T1000 (cell line): ENCODE results near the gene KATNAL2.

Experiments
- DNase-seq: peaks from one replicate; lab custom pipeline; 2025; ENCODE audit warnings: mixed read lengths; lab: John Stamatoyannopoulos, UW

KATNAL2 gene

DNA sequence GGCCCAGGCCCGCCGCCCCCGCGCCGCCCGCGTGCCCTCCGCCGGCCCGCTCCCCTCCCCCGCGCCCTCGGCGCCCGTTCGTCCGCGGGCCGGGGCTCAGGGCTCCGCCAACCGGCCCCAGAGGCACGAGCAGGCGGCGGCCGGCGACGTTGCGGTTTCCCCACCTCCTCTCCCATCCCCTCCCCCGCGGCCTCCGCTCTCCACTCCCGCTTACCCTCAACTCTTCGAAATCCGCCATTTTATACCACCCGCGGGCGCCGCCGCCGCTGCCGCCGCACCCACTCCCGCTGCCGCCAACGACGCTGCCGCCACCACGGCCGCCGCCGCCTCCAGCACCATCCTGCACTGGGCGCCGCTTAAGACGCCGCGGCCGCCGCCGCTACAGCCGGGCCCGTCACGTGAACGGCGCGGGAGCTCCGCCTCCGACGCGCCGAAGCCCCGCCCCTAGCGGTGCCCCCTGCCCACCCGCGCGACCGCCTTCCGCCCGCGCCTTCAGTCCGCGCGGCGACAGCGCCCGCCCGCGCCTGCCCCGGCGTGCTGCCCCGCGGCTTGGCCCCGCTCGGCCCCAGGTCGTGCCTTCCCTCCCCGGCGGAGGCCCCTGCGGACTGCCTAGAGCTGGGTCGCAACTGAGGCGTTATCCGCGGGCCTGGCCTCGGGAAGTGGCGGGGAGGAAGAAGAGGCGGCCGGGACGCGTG lies at the start of gene KATNAL2, which contains the start of gene PIAS2:
Gene KATNAL2, plus strand, starts transcription at position 495 of the 695 bp plus-strand sequence. CDS start 29,271 bp downstream, outside the sequence.
Gene PIAS2, minus strand, starts transcription at position 400 of the 695 bp plus-strand sequence. Its CDS starts 162 bp downstream, at position 238.
- DNase-seq: peak; percentile 44

DNA sequence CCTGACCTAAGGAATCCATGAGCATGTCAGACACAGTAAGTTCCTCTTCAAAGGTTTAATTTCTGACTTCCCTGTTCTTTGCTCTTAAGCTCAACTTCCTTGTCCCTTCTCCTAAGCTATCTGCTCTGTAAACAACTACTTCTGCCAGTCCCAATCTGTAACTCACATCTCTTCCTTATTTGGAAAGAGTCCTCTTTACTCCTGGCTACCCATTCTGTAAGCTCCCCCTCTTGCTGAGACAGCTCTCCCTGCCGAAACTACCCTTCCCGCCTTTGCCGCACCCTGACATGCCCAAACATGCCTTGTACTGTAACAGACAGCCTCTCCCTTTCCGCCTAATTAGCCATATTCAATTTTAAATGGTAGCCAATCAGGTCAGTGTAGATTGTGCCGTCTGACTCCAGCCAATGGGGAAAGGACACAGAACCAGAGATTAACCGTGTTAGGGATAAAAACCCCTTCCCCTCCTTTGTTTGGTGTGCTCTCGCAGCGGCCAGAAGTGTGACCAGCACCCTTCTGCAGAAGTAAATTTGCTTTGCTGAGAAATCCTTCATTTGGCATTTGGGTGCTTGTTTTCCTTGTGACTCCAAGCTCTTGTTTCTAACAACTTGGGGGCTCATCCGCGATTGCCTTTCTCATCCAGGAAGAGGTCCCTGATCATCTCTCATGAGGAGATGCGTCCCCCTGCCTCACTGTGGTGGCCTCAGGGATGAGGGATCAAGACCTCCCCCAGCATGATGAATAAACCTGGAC lies 49.1 kb upstream of the KATNAL2 start:
- no peak for DNase-seq

DNA sequence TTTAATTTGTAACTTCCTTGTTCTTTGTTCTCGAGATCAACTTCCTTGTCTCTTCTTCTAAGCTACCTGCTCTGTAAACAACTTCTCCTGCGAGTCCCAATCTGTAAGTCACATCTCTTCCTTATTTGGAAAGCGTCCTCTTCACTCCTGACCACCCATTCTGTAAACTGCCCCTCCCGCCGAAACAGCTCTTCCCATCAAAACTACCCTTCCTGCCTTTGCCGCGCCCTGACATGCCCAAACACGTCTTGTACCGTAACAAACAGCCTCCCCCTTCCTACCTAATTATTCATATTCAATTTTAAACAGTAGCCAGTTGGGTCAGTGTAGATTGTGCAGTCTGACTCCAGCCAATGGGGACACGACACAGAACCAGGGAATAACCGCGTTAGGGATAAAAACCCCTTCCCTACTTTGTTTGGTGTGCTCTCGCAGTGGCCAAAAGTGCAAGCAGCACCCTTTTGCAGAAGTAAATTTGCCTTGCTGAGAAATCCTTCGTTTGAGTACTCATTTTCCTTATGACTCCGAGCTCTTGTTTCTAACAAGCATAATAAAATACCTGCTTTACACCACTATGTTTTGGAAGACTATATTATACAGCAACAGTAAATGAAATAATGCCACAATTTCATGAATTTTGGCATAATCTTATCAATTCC lies 39.9 kb upstream of the KATNAL2 start:
- no peak for DNase-seq

DNA sequence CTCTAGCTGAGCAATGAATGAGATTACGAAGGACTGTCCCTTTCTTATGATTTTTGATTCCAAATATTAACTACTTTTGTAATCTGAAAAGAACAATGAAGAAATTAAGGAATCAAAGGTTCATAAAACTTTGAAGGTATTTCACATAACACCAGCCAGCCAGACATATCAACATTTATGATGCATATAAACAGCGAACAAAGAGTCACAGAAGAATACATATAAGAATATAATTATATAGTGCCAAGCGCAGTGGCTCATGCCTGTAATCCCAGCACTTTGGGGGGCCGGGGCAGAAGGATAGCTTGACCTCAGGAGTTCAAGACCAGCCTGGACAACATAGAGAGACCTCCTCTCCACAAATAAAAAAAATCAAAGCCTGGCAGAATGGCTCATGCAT lies 34.2 kb upstream of the KATNAL2 start:
- DNase-seq: no peak

GRCh38 chr18:46886893-46887292 lies 30.5 kb upstream of the KATNAL2 start:
- DNase-seq: no peak

GRCh38 chr18:46888965-46889364 lies 28.4 kb upstream of the KATNAL2 start:
- no peak for DNase-seq

DNA sequence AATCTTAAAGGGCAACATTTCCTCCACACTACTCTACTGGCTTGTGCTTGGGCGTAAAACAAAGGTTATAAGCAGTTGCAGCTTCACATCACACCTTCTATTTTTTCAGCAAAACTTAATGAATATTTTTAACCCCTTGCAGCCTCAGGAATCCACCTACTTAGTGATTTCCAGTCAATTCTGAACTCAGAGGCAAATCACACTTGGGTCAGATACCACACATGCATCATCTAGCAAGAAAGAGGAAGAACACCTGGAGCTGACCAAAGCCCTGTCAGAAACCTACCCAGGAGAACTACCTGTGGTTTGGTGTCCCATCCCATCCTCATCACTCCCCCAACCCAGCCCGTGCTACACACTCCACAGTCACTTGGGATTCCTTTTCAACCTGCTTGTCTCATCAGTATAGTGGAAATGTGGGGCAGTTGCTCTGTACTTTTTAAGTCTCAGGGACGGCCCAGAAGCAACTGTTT lies 25.6 kb upstream of the KATNAL2 start:
- DNase-seq: no peak

DNA sequence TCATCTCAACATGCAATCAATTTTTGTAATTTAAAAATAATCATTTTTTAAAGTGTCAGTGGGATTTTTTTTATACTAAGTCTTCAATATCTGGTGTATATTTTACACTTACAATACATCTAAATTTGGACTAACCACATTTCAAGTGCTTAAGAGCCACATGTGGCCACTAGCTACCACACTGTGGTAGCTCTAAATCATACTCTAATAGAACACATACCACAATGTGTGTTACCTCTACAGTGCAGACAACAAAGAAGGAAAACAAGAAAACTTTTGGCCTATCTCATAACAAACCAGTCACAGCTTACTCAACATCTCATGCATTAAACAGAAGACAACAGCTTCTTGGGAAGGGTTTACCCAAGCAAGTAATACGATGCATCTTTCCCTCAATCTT lies 24.6 kb upstream of the KATNAL2 start:
- DNase-seq: no peak

GRCh38 chr18:46893360-46893759 lies 24.0 kb upstream of the KATNAL2 start:
- no peak for DNase-seq

DNA sequence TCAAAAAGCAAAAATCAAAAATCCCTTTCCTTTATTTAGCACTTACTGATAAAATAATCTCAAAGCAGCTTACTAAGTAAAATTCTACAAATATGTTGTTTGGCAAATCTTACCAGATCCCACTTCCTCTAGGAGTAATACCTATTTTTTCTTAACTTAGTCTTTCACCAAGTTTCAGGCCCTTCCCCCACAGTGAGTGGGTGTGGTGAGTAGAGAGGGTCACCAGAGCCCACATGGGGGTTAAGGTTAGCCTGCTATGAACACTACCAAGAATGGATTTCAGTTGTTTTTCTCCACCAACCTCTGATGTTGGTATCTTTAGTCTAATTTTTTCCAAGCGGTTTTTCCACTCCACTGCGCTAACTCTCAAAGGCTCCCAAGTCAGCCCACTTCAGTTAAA lies 23.3 kb upstream of the KATNAL2 start:
- DNase-seq: no peak

GRCh38 chr18:46899274-46899948 lies 18.0 kb upstream of the KATNAL2 start:
- no peak for DNase-seq

- no peak for DNase-seq
These were observed 14.0 kb upstream of the KATNAL2 start for GRCh38 chr18:46903406-46903805.

- DNase-seq: no peak
These were observed 7.9 kb upstream of the KATNAL2 start for GRCh38 chr18:46909497-46909896.

DNA sequence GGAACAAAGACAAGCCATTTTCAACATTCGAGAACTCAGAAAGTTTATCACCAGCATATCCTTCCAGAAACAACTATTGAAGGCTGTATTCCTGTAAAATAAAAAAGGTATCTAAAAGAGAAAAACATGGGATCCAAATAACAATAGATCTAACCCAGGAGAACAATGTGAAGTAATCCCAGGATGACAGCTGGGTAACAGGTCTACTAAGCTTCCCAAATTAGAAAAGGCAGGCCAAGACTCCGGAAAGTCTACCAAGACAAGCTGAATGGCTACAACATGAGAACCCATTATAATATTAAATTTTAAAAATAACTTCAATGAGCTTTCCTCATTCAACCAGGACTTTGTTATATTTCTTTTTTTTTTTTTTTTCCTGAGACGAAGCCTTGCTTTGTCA lies 6.5 kb upstream of the KATNAL2 start:
- no peak for DNase-seq

GRCh38 chr18:46915800-46916550 lies 1.4 kb upstream of the KATNAL2 start:
- no peak for DNase-seq

GRCh38 chr18:46916551-46917107 lies 773 bp upstream of the KATNAL2 start:
- DNase-seq: no peak

DNA sequence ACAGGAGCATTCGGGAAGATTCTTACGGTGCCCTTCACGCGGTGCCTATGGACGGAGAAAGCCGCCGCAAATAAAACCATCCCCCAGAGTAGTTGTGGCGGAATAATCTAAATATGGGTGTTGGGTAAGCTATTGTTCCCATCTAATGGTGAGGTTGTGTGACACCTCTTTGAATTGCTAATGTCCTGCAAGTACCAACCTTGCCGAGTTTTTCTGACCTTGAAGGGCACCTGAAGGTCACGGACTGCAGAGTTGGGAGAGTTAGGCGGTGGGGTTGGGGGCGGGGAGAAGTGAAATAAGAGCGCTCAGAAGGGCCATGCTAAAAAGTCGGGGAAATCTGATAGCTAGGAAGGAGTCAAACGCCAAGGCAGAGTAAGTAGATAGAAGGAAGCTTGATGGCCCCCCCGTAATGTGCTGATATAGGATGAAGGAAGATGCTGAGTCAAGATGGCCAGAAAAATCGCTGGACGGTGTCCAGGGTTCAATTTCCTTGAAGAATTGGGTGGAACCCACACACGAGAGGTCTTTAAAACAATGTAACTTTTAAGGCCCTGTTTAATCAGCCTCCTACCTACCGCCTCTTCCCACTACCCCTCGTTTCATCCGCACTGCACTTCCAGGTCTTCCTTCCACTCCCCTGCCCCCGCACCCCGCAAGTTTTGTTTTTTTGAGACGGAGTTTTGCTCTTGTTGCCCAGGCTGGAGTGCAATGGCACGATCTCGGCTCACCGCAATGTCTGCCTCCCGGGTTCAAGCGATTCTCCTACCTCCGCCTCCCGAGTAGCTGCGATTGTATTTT lies 600 bp downstream of the KATNAL2 start:
- DNase-seq: no peak

DNA sequence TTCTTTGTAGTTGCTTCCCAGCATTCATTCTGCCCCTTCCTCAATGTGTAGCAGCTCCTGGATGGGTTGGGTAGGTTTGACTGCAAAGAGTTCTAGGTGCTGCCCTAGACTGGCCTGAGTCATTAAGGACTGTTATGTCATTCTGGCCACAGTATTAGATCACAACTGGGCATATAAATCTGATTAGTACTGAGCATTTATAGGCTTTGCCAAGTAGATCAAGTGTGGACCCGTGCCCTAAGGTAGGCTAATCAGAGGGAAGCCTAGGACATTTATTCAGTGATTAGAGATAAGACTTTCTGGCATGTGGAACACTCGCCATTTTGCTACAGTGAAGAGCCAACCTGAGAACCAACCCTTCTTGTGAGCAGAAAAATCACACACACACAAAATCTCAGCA lies 2.7 kb downstream of the KATNAL2 start:
- DNase-seq: no peak

- DNase-seq: no peak
These were observed 3.3 kb downstream of the KATNAL2 start for GRCh38 chr18:46920653-46921052.

DNA sequence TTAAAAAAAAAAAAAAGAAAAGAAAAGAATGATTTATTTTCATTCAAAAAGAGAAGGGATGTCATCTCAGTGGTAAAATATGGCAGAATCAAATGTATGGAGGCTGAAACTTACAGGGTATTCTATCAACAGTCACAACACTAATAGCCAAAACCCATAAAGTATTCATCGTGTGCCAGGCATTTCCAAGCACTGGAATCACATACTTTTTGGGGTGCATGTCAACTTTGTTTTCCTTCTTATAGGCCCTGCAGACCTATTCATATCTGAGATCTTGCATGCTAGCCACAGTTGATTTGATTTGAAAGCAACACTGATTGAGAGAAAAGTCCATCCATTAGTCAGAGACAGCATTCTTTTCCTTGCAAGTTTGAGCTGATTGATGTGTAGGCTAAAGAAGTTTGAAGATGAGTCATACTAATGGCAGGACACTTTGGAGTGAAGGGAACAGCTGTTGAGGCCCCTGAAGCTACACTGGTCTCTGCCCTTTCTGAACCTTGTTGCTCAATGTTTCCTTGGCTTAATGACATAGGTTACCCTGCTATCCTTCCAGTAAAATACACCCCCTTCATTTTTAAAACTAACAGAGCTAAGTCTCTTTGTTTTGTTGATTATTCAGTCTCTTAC lies 22.0 kb downstream of the KATNAL2 start:
- no peak for DNase-seq
